ENCODE data around the gene TWIST2. TPM values are rescaled to one million over a fixed set of nuclear protein-coding genes. Genes with fewer than 3 reads are reported as not detected.

The TWIST2 gene
- total RNA-seq, 1 experiment from 2014 or later: 0.22 TPM

DNA sequence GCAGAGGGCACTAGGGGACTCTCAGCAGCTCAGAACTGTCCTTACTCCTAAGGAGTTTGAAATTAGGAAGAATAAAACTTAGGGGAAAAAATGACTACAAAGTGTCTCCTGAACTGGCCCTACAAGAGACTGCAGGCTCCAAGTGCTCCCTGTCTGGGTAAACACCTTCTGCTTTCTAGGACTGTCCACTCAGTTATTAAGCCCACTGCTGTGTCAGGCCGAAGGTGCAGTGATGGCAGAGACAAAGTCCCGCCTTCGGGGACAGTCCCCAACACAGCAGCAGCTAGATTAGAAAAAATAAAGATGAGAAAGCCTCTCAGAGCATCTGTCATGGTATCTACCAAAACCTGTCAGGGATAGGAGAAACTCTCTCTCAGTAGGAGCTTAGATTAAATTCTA lies 28.3 kb downstream of the TWIST2 start:
- no peak overlapping the region for H3K4me2 ChIP-seq (ENCODE audit: insufficient read depth, insufficient read length, low read length)
- H3K27me3 Mint-ChIP-seq (ENCODE audit: low read depth): peaks cover 19% of the 10 kb centered on the region
- H3K14ac ChIP-seq (ENCODE audit: insufficient read depth, low read length): no peak overlapping the region
- DNase-seq: no peak
- no peak overlapping the region for H3K23ac ChIP-seq (ENCODE audit: insufficient read length, low read depth, low read length)
- H3K9me3 Mint-ChIP-seq: peaks cover 1 to 2% of the 10 kb centered on the region in 2 experiments; a peak in 3 of 5 replicates
- no peak overlapping the region for H2BK15ac ChIP-seq (ENCODE audit: low read depth, low read length)
- no peaks in the 10 kb centered on the region for H3K23me2 ChIP-seq (ENCODE audit: insufficient read length, low read depth, low read length, poor library complexity, severe bottlenecking)
- H2BK120ac ChIP-seq (ENCODE audit: low read depth, low read length, poor library complexity, severe bottlenecking): no peak overlapping the region
- WGBS (ENCODE audit: extremely low coverage, insufficient read length, low lambda C conversion rate): no CpG with 5 or more reads among the region's 3 CpGs
- no peak overlapping the region for H2BK20ac ChIP-seq (ENCODE audit: low read depth, low read length, poor library complexity, severe bottlenecking)
- no peak overlapping the region for H2BK12ac ChIP-seq (ENCODE audit: insufficient read length, low read depth, low read length)
- no peak overlapping the region for H3K27ac Mint-ChIP-seq
- no peak overlapping the region for H4K91ac ChIP-seq (ENCODE audit: insufficient read length, low read depth, low read length)
- no peak overlapping the region for H3K4ac ChIP-seq (ENCODE audit: low read depth, low read length)
- TF ChIP-seq, protein P1, sequence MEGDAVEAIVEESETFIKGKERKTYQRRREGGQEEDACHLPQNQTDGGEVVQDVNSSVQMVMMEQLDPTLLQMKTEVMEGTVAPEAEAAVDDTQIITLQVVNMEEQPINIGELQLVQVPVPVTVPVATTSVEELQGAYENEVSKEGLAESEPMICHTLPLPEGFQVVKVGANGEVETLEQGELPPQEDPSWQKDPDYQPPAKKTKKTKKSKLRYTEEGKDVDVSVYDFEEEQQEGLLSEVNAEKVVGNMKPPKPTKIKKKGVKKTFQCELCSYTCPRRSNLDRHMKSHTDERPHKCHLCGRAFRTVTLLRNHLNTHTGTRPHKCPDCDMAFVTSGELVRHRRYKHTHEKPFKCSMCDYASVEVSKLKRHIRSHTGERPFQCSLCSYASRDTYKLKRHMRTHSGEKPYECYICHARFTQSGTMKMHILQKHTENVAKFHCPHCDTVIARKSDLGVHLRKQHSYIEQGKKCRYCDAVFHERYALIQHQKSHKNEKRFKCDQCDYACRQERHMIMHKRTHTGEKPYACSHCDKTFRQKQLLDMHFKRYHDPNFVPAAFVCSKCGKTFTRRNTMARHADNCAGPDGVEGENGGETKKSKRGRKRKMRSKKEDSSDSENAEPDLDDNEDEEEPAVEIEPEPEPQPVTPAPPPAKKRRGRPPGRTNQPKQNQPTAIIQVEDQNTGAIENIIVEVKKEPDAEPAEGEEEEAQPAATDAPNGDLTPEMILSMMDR (conservative IDR thresholded peaks at IDR 0.05): no peak
- H3K27ac ChIP-seq (ENCODE audit: insufficient read length, low read depth, low read length): no peak overlapping the region
- no peak overlapping the region for H3K56ac ChIP-seq (ENCODE audit: insufficient read length, low read depth, low read length)
- no peak overlapping the region for H2AFZ ChIP-seq (ENCODE audit: low read length)
- H3K9me3 ChIP-seq (ENCODE audit: control insufficient read depth, low read depth, low read length): no peaks in the 10 kb centered on the region
- H3K36me3 Mint-ChIP-seq (ENCODE audit: insufficient read depth in 1 of 3, low read depth in 3 of 3): no peaks in the 10 kb centered on the region
- no peak overlapping the region for H4K5ac ChIP-seq (ENCODE audit: insufficient read length, low read depth, low read length)
- no peaks in the 10 kb centered on the region for H3K79me1 ChIP-seq (ENCODE audit: insufficient read depth, low read depth, low read length, poor library complexity, severe bottlenecking)
- no peak overlapping the region for H3K4me3 Mint-ChIP-seq
- H4K20me1 ChIP-seq (ENCODE audit: control insufficient read depth, insufficient read depth, insufficient read length): no peaks in the 10 kb centered on the region
- H3K4me1 ChIP-seq (ENCODE audit: insufficient read depth, low read length): no peaks in the 10 kb centered on the region
- no peak overlapping the region for H3K18ac ChIP-seq (ENCODE audit: insufficient read length, low read depth, low read length)
- no peak overlapping the region for H3K9ac ChIP-seq (ENCODE audit: extremely low read depth, insufficient read length, low read length)
- H4K8ac ChIP-seq (replicated peaks; ENCODE audit: insufficient read length, low read depth, low read length): no peak overlapping the region
- no peaks in the 10 kb centered on the region for H3K79me2 ChIP-seq (ENCODE audit: insufficient read depth, low read length)
- no peak overlapping the region for H2BK5ac ChIP-seq (ENCODE audit: insufficient read length, low read length)
- H3K4me1 Mint-ChIP-seq: 0 out of 4 replicates have a peak, but pooled peaks cover 0 to 4% of the 10 kb centered on the region in 2 experiments
- no peaks in the 10 kb centered on the region for H3K27me3 ChIP-seq (ENCODE audit: insufficient read depth, low read length)
- no peak overlapping the region for H3T11ph ChIP-seq (ENCODE audit: low read length)
- no peak overlapping the region for H2AK5ac ChIP-seq (ENCODE audit: insufficient read length, low read length)

All from H9 (cell line).